ENCODE data around the gene RPUSD1. TPM values are rescaled to one million over a fixed set of nuclear protein-coding genes. Genes with fewer than 3 reads are reported as not detected.

Gene RPUSD1
- total and polyA plus RNA-seq, 8 donors: 8.6 to 21.0 (median 12.1) TPM

- Histone ChIP-seq H3K4me1 (peaks cover 0 to 5% of the 10 kb centered on the region in 2 donors), H3K9me3 (peaks cover 0 to 29% of the 10 kb centered on the region in 2 donors), H3K27ac (no peak overlapping the region), H3K27me3 (peaks cover 0 to 22% of the 10 kb centered on the region in 2 donors), H3K36me3 (no peaks in the 10 kb centered on the region), H3K4me3 (no peak overlapping the region)
- intact Hi-C loops (cut with DNase I): no loop called here
- no peak for ATAC-seq
- no peak for DNase-seq
- no peak for TF ChIP-seq CTCF (IDR thresholded peaks at IDR 0.05)
These were observed 44.6 kb upstream of the RPUSD1 start for GRCh38 chr16:832652-833336.

DNA sequence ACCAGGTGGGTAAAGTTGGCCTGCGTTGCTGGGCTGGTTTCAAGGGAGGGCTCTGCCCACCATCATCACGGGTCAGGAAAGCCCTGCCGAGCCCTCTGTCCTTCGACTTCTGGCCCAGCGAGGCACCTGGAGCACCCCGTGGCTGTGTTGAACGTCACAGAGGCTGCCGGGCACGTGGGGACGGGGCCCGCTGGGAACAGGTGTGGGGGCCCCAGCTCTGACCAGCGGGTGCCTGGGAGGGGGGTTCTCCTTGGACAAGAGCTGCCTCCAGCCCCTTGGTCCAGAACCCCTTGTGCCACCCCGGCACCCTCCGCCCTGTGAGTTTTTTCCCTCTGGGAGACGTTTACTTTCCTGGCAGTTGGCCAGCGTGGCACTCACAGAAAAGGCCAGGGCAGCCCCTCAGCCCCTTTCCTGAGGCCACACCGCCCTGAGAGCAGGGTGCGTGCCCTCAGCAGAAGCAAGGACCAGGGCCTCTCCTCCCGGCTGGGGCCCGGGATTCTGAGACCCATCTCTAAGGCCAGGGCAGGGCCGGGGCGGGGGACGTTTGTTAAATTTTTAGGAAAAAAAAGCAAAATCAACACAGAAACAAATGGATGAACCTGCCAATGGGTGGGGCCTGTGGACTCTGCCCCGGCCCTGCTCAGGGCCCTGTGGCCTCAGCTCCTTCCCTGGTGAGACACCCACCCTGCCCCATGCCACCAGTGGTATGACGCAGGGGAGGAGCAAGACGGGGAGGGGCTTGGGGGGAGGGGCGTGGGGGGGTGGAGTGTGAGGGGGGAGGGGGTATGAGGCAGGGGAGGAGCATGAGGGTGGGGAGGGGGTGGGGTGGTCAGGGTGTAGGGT is 43.6 kb upstream of the RPUSD1 start:
- intact Hi-C loops (cut with DNase I): no loop called here
- H3K4me1 ChIP-seq: peaks cover 0 to 5% of the 10 kb centered on the region in 2 donors
- ATAC-seq (no peak), DNase-seq (peak in 1 of 4 donors; percentile 7)
- H3K27ac ChIP-seq: no peak overlapping the region
- no peaks in the 10 kb centered on the region for H3K36me3 ChIP-seq
- H3K27me3 ChIP-seq: peaks cover 0 to 22% of the 10 kb centered on the region in 2 donors
- TF ChIP-seq CTCF (IDR thresholded peaks at IDR 0.05): no peak
- H3K9me3 ChIP-seq: peaks cover 0 to 19% of the 10 kb centered on the region in 2 donors
- H3K4me3 ChIP-seq: no peak overlapping the region

GRCh38 chr16:830871-831570 is 42.8 kb upstream of the RPUSD1 start:
- DNase-seq: no peak
- H3K9me3 ChIP-seq: peaks cover 0 to 12% of the 10 kb centered on the region in 2 donors
- no peaks in the 10 kb centered on the region for H3K36me3 ChIP-seq
- H3K4me3 ChIP-seq: no peak overlapping the region
- intact Hi-C loops (cut with DNase I): no loop called here
- no peak for TF ChIP-seq CTCF (IDR thresholded peaks at IDR 0.05)
- no peak for ATAC-seq
- H3K27ac ChIP-seq: no peak overlapping the region
- peaks cover 0 to 22% of the 10 kb centered on the region in 2 donors for H3K27me3 ChIP-seq
- peaks cover 0 to 5% of the 10 kb centered on the region in 2 donors for H3K4me1 ChIP-seq

DNA sequence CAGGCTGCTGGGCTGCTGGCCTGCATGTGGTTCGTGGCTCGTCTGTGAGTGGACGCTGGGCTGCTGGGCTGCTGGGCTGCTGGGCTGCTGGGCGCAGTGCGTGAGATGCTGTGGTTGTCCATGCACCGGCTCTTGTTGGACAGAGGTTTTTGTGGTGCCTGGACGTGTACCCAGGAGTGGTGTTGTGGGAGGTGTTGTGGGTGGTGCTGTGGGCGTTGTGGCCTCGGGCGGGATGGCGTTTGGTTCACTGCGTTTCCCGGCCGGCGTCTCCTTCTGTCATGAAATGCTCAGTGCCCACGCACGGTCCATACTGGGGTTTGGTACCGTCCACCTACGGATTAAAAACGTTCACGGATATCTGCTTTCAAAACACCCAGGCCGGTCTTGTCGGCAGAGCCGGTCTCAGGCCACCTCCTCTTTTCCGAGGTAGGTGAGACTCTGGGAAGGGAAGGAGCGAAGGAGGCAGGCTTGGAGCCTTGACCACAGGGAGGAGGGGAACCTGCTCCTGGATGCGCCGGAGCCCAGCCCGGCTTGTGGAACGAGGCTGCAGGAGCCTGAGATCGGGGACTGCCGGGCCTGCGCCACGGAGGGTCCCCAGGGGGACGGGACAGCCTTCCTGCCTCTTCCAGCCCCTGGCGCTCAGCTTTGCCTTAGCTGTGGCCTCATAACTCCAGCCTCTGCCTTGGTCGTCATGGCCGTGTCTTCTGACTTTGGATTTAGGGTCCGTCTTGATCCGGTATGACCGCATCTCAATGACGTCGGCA is 42.1 kb upstream of the RPUSD1 start:
- Histone ChIP-seq H3K27ac (no peak overlapping the region), H3K27me3 (peaks cover 0 to 25% of the 10 kb centered on the region in 2 donors), H3K4me3 (no peak overlapping the region), H3K9me3 (peaks cover 0 to 6% of the 10 kb centered on the region in 2 donors), H3K36me3 (no peaks in the 10 kb centered on the region), H3K4me1 (peaks cover 0 to 5% of the 10 kb centered on the region in 2 donors)
- DNase-seq (no peak), ATAC-seq (no peak)
- intact Hi-C loops (cut with DNase I): no loop called here
- no peak for TF ChIP-seq CTCF (IDR thresholded peaks at IDR 0.05)
